ENCODE data around the gene GCNT1.
A peak's percentile ranks its signal among the peaks of the same experiment; 100 is the strongest.

Gene GCNT1

GRCh38 chr9:76458903-76459693, at the start of gene GCNT1:
TSS of gene GCNT1 (plus strand) at chr9:76459182. CDS start at chr9:76502382, 43,200 bp downstream.
- Mint-ChIP-seq H3K9me3 (no peaks in the 10 kb centered on the region), H3K4me1 (peaks cover 29% of the 10 kb centered on the region), H3K4me3 (peak within 1 kb of the TSS; percentile 84), H3K36me3 (no peaks in the 10 kb centered on the region), H3K27me3 (peaks cover 16% of the 10 kb centered on the region), H3K27ac (peak within 1 kb of the TSS; percentile 8)
- ATAC-seq, result peak; percentile 97

GRCh38 chr9:76412638-76413037, 46.3 kb upstream of the GCNT1 start:
- H3K4me3 Mint-ChIP-seq, result no peak overlapping the region
- no peaks in the 10 kb centered on the region for H3K27me3 Mint-ChIP-seq
- H3K9me3 Mint-ChIP-seq, result peaks cover 7% of the 10 kb centered on the region
- H3K4me1 Mint-ChIP-seq, result peaks cover 9% of the 10 kb centered on the region
- peaks cover 9% of the 10 kb centered on the region for H3K36me3 Mint-ChIP-seq
- ATAC-seq, result no peak
- H3K27ac Mint-ChIP-seq, result no peak overlapping the region

- no peak overlapping the region for H3K4me3 Mint-ChIP-seq
- H3K36me3 Mint-ChIP-seq, result peaks cover 9% of the 10 kb centered on the region
- no peaks in the 10 kb centered on the region for H3K27me3 Mint-ChIP-seq
- ATAC-seq, result no peak
- peaks cover 7% of the 10 kb centered on the region for H3K9me3 Mint-ChIP-seq
- H3K27ac Mint-ChIP-seq, result no peak overlapping the region
- H3K4me1 Mint-ChIP-seq, result peaks cover 2% of the 10 kb centered on the region
Measured at GRCh38 chr9:76413658-76414057, 45.3 kb upstream of the GCNT1 start.

DNA sequence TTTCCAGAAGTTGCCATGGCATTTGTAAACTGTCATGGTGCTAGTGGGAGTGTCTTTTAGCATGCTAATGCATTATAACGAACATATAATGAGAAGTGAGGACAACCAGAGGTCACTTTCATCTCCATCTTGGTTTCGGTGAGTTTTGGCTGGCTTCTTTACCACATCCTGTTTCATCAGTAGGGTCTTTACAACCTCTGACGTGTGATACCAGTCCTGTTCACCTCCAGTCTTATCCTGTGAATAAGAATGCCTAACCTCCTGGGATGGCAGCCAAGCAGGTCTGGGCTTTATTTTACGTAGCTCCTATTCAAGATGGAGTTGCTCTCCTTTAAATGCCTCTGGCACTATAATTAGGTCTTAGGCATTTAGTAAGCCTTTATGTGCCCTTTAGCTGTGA, 44.3 kb upstream of the GCNT1 start:
- Mint-ChIP-seq H3K27ac (no peak overlapping the region), H3K36me3 (peaks cover 9% of the 10 kb centered on the region), H3K4me1 (no peaks in the 10 kb centered on the region), H3K4me3 (no peak overlapping the region), H3K27me3 (no peaks in the 10 kb centered on the region), H3K9me3 (peaks cover 7% of the 10 kb centered on the region)
- no peak for ATAC-seq

GRCh38 chr9:76415154-76415553, 43.8 kb upstream of the GCNT1 start:
- H3K4me3 Mint-ChIP-seq, result no peak overlapping the region
- no peaks in the 10 kb centered on the region for H3K27me3 Mint-ChIP-seq
- peaks cover 7% of the 10 kb centered on the region for H3K9me3 Mint-ChIP-seq
- peaks cover 9% of the 10 kb centered on the region for H3K36me3 Mint-ChIP-seq
- no peak for ATAC-seq
- no peak overlapping the region for H3K27ac Mint-ChIP-seq
- H3K4me1 Mint-ChIP-seq, result no peaks in the 10 kb centered on the region

DNA sequence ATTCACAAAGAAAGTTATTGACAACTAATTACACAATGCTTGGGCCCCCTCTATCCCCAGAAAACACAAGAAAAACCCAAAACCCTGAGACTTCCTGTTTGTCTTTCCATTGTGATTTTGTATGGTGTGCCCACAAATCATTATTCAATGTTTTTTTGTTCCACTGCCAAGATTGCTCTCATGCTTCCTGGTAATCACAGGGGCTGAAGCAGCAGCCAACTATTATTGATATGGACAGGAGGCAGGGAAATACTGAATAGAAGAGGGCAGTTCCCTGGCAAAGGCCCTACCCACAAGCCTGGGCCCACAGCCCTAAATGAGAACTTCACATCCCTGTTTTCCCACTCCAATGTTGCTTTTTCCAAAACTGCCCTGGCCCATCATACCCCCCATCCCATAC, 43.3 kb upstream of the GCNT1 start:
- no peak overlapping the region for H3K27ac Mint-ChIP-seq
- H3K9me3 Mint-ChIP-seq, result peaks cover 7% of the 10 kb centered on the region
- no peaks in the 10 kb centered on the region for H3K27me3 Mint-ChIP-seq
- peaks cover 9% of the 10 kb centered on the region for H3K36me3 Mint-ChIP-seq
- H3K4me1 Mint-ChIP-seq, result no peaks in the 10 kb centered on the region
- H3K4me3 Mint-ChIP-seq, result no peak overlapping the region
- ATAC-seq, result no peak

GRCh38 chr9:76417394-76417793, 41.6 kb upstream of the GCNT1 start:
- H3K27me3 Mint-ChIP-seq, result no peaks in the 10 kb centered on the region
- H3K4me3 Mint-ChIP-seq, result no peak overlapping the region
- H3K27ac Mint-ChIP-seq, result no peak overlapping the region
- no peaks in the 10 kb centered on the region for H3K4me1 Mint-ChIP-seq
- ATAC-seq, result no peak
- peaks cover 7% of the 10 kb centered on the region for H3K9me3 Mint-ChIP-seq
- peaks cover 9% of the 10 kb centered on the region for H3K36me3 Mint-ChIP-seq

DNA sequence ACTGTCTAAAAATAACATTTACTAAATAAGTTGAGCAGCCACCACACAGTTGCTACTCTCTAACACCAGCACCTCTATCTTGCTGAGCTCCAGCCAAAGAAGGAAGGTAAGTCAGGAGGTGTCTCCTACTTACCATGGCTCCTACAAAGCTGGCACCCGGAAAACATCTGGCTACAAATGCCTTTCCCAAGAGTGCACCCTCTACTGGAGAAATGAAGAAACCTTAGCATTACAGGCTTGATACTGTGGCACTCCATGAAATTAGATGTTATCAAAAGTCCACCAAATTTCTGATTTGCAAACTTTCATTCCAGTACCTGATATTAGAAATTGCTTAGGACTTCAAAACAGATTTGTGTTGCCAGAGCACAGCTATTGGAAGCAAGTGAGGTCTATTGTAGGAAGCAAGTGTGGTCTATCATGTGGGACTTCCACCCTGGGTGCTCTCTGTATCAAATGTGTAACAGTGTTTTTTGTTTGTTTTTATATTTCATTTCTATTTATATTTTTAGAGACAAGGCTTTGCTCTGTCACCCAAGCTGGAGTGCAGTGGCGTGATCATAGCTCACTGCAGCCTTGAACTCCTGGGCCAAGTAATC, 39.1 kb upstream of the GCNT1 start:
- Mint-ChIP-seq H3K36me3 (no peaks in the 10 kb centered on the region), H3K9me3 (no peaks in the 10 kb centered on the region)
- ATAC-seq, result no peak

DNA sequence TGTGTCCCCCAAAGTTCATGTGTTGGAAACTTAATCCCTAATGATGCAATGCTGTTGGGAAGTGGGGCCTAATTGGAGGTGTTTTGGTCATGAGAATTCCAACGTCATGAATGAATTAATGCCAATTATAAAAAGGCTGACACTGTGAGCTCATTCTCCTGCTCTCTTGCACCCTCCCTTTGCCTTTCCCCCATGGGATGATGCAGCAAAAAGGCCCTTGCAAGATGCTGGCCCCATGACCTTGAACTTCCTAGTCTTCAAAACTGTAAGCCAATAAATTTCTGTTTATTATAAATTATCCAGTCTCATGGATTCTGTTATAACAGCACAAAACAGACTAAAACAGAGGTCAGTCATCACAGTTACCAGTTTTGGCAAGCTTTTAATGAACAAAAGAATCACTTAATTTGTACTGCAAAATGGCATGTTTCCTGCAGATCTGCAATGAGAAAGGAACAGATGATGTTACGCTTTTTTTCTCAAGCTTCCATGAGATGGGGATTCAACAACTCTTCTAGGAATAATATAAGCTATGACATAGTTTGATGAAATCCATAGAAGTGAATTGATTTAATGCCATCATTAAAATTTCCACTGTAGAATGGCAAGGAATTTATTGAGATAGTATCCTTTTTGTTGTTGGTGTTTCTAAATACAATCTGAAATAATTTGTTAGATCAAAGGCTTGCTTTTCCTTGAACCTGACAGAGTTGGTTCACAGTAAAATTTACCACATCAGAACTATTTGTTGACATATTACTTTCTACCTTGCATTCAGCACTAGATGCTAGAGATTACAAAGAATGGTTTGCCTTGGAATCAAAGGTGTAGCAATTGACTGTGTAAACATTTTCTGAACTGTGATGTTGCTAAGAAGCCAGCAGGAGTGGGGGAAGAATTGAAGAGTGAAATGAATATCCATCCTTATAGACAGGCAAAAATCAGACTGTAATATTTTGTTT, 35.5 kb upstream of the GCNT1 start:
- H3K36me3 Mint-ChIP-seq, result no peaks in the 10 kb centered on the region
- H3K9me3 Mint-ChIP-seq, result no peaks in the 10 kb centered on the region
- ATAC-seq, result no peak
- H3K27me3 Mint-ChIP-seq, result no peaks in the 10 kb centered on the region
- H3K4me3 Mint-ChIP-seq, result no peak overlapping the region
- no peak overlapping the region for H3K27ac Mint-ChIP-seq
- no peaks in the 10 kb centered on the region for H3K4me1 Mint-ChIP-seq

More for the DNA sequence above, 39.1 kb upstream of the GCNT1 start:
- Mint-ChIP-seq H3K27ac (no peak overlapping the region), H3K4me1 (no peaks in the 10 kb centered on the region), H3K27me3 (no peaks in the 10 kb centered on the region), H3K4me3 (no peak overlapping the region)

DNA sequence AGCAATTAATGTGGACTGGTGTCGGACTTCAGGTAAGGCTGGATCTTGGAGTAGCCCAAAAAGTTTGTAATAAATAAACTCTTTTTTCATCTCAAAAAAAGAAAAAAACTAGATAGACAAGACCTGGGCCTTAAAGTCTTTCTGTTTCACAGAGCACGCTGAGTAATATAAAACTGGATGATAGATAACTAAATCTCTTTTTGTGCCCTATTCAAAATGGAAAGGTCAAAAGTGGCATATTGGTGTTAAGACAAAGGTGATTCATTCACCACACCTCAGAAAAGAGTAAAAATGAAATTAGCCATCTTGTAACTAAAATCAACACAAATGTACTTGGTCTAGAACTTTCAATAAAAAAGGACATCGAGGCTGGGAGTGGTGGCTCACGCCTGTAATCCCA, 34.5 kb upstream of the GCNT1 start:
- no peak overlapping the region for H3K4me3 Mint-ChIP-seq
- H3K36me3 Mint-ChIP-seq, result no peaks in the 10 kb centered on the region
- no peak overlapping the region for H3K27ac Mint-ChIP-seq

DNA sequence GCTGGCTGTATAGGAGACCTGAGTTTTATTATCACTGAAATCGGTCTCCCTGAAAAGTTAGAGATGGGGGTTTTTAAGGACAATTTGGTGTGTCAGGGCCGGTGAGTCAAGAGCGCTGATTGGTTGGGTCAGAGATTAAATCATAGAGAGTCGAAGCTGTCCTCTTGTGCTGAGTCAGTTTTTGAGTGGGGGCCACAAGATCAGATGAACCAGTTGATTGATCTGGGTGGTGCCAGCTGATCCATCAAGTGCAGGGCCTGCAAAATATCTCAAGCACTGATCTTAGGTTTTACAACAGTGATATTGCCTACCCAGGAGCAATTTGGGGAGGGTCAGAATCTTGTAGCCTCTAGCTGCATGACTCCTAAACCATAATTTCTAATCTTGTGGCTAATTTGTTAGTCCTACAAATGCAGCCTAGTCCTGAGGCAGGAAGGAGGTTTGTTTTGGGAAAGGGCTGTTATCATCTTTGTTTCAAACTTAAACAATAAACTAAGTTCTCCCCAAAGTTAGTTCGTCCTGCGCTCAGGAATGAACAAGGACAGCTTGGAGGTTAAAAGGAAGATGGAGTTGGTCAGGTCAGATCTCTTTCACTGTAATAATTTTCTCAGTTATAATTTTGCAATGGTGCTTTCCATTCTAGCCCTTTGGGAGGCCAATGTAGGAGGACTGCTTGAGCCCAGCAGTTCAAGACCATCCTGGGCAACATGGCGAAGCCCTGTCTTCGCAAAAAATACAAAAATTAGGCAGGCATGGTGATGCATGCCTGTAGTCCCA, 33.1 kb upstream of the GCNT1 start:
- Mint-ChIP-seq H3K4me1 (no peaks in the 10 kb centered on the region), H3K36me3 (no peaks in the 10 kb centered on the region), H3K9me3 (no peaks in the 10 kb centered on the region), H3K27ac (no peak overlapping the region), H3K27me3 (no peaks in the 10 kb centered on the region), H3K4me3 (no peak overlapping the region)
- ATAC-seq, result no peak

More for the DNA sequence above, 34.5 kb upstream of the GCNT1 start:
- ATAC-seq, result no peak
- Mint-ChIP-seq H3K27me3 (no peaks in the 10 kb centered on the region), H3K9me3 (no peaks in the 10 kb centered on the region), H3K4me1 (no peaks in the 10 kb centered on the region)

DNA sequence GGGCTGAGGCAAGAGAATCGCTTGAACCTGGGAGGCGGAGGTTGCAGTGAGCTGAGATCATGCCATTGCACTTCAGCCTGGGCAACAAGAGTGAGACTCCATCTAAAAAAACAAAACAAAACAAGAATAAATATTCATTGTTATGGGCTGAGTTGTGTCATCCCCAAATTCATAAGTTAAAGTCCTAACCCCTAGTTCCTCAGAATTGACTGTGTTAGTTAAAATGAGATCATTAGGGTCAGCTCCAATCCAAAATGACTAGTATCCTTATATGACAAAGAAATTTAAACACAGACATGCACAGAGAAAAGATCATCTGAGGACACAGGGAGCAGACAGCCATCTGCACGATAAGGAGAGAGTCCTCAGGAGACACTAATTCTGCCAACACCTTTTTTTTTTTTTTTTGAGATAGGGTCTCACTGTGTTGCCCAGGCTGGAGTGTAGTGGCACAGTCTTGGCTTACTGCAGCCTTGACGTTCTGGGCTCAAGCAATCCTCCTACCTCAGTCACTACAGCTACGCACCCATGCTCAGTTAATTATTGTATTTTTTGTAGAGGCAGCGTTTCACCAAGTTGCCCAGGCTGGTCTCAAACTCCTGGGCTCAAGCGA, 32.1 kb upstream of the GCNT1 start:
- ATAC-seq, result no peak
- H3K27ac Mint-ChIP-seq, result no peak overlapping the region
- H3K4me1 Mint-ChIP-seq, result no peaks in the 10 kb centered on the region
- H3K9me3 Mint-ChIP-seq, result no peaks in the 10 kb centered on the region
- H3K36me3 Mint-ChIP-seq, result no peaks in the 10 kb centered on the region
- no peak overlapping the region for H3K4me3 Mint-ChIP-seq
- H3K27me3 Mint-ChIP-seq, result no peaks in the 10 kb centered on the region

- Mint-ChIP-seq H3K36me3 (no peaks in the 10 kb centered on the region), H3K4me3 (no peak overlapping the region), H3K4me1 (no peaks in the 10 kb centered on the region), H3K9me3 (no peaks in the 10 kb centered on the region), H3K27ac (no peak overlapping the region), H3K27me3 (no peaks in the 10 kb centered on the region)
- no peak for ATAC-seq
Measured at GRCh38 chr9:76431601-76432000, 27.4 kb upstream of the GCNT1 start.

- ATAC-seq, result peak; percentile 54
- peaks cover 7% of the 10 kb centered on the region for H3K4me1 Mint-ChIP-seq
- no peak overlapping the region for H3K4me3 Mint-ChIP-seq
- no peaks in the 10 kb centered on the region for H3K9me3 Mint-ChIP-seq
- H3K27ac Mint-ChIP-seq, result no peak overlapping the region
- H3K27me3 Mint-ChIP-seq, result no peaks in the 10 kb centered on the region
- H3K36me3 Mint-ChIP-seq, result no peaks in the 10 kb centered on the region
Measured at GRCh38 chr9:76433406-76433805, 25.6 kb upstream of the GCNT1 start.

All from stimulated activated memory B cell treated with anti-CD40 and anti-IgM and Interleukin-4, amounts not matched to agents 10 μg/mL and 1 μg/mL and 100 μg/mL, for 72 hours (primary cell).